HG02840 (cell line): Measurements from ENCODE around the gene BMPR1A.

Experiments
- ATAC-seq: cut with Tn5 transposase; IDR thresholded peaks from one replicate; pipeline ENCODE4 v1.9.1; 2021; ENCODE audit warnings: mild to moderate bottlenecking, moderate library complexity, moderate number of reproducible peaks; ENCODE audit not compliant: unreplicated experiment, low FRiP score

BMPR1A gene

DNA sequence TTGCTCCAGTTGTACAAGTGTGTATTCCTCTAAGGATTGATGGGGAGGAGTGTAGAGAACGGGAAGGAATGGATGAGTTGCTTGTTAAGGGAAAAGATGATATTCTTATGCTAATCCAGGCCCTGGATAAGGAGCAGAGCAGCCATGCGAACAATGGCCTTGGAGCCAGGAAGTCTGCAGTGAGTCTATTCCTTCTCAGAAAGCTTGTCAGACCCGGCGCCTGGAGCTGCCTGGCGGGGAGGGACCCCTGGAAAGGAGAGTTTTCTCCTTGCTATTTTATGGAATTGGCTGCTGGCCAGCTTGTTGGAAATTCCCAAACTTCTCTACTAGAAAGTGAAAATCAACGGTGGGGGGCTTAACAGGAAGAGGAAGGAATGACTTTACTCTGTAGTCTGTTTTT is 111.9 kb downstream of the BMPR1A start:
- no peak for ATAC-seq

DNA sequence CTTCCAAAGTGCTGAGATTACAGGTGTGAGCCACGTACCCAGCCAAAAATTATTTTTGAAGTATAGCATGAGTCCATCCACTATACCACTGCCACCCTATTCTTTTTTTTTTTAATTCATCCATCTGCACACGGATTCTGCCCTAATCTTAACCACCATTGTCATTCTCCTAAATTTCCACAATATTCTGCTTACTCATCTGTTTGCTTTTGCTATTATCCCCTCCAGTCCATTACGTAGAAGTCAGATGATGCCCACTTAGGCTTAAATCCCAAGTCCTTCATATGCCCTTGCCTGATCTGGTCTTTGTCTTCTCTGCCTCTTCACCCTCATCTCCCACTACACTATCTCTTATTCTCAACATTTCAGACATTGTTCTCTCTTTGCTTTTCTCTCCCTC is 114.3 kb downstream of the BMPR1A start:
- ATAC-seq, result no peak

DNA sequence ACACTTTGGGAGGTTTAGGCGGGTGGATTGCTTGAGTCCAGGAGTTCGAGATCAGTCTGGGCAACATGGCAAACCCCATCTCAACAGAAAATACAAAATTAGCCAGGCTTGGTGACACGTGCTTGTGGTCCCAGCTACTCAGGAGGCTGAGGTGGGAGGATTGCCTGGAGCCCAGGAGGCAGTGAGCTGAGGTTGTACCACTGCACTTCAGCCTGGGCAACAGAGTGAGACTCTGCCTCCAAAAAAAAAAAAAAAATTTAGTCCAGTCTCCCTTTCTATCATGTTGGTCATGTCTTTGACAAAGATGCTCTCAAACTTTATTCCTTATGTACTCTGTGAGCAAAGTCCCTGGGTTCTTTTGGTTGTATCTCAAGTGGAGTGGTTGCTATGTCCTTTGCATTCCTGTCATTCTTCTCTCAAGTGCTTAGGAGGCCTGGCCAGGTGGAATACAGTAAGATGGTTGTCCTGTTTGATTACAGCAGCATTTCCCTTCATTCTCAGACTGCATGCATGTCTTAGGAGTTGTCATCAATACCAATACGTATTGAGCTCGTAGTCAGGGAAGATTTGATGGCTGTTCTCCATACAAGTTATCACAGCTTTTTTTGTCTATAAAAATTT is 115.3 kb downstream of the BMPR1A start:
- ATAC-seq, result no peak

DNA sequence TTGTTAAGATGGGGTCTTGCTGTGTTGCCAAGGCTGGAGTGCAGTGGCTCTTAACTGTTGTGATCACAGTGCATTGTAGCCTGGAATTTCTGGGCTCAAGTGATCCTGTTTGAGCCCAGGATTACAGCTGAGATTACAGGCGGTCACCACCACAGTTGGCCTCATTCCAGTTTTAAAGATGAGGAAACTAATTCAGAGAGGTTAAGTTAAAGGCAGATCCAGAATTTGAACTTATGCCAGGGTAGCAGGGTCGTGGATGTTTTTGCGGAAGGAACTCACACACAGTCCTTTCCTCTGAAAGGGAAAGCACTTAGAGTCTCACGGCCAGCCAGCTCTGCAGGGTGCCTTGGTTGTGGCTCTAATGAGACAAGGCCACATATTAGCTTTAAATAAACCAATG is 116.3 kb downstream of the BMPR1A start:
- no peak for ATAC-seq

DNA sequence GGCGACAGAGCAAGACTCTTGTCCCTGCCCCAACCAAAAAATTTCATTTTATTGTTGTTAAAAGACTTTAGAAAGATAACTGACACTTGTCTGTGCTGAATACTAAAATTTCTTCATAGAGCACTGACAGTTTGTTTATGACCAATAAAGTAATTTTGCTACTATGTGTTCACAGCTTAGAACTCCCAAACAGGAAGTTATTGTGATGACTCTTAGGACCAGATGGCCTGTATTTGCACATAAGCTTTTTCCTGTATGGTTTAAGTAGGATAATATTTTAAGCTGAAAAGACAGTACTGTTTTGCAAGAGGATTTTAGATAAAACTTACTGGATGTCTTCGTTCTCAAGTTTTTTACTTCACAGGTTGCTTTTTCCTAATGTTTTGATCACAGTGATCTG is 120.3 kb downstream of the BMPR1A start:
- ATAC-seq, result no peak

DNA sequence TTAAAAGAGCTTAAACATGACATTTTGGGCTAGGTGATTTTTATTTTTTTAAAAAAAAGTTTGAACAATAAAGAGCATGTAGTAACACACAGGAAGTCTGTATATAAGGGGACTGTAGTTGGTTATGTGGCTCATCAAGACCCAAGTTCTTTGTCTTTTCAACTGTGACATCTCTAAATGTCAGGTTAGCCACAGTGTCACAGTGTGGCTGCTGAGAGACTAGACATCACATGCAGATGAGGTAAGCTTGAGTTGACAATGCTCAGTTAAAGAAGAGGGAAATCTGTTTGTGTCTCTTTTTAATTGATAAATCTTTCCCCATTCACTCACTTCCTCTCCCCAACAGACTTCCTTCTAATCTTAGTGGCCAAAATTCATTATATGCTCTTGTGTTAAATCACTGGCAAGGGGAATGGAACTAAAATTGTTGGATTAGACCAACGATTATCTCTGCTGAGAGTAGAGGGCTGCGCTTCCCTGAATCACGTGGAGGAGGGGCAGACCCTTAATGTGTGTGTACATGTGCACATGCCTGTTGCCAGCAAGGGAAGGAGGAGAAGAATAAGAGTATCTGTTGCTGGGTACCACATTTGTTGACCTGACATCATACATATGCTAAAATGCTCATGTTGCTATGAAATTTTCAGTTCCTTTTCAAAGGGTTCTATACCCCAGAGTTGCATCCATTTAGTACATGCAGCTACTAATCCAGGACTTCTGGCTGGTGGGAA is 122.7 kb downstream of the BMPR1A start:
- no peak for ATAC-seq

DNA sequence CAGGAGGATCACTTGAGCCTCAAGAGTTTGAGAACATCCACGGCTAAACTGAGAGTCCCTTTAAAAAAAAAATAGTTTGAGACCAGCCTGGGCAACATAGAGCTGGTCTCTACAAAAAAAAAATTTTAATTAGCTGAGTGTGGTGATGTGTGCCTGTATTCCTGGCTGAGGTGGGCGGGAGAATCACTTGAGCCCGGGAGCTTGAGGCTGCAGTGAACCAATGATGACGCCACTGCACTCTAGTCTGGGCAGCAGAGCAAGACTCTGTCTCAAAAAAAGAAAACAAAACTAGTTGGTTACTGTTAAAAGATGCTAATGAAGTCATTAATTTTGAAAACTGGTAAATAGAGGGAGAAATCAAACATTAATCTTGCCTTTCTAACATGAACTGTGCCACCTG is 124.6 kb downstream of the BMPR1A start:
- ATAC-seq, result no peak

DNA sequence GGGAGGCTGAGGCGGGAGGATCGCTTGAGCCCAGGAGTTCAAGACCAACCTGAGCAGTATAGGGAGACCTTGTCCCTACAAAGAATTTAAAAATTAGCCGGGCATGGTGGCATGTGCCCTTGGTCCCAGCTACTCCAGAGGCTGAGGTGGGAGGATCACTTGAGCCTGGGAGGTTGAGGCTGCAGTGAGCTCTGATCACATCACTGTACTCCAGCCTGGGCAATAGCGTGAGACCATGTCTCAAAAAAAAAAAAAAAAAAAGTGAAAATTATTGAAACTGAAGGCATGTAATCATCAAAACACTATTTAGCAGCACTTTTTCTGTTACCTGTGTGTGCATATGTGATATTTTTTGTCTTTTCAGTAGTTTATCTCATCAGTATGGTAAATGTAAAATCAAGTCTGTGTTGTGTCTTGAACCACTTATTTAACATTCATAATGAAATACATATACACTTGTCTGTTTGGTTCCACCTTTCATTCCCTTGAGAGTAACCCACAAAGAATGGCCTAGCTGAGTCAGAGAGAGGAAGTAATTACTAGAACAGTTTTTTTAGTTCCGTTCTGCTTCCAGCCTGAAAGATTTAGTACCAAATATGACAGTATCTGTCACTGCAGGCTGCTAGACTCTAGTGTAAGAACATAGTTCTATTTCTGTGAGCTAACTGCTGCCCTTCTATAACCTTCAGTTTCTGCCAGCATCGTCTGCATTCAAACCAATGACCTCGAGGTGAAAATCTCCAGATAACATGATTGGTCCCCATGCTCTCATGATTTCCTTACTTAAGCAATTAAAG is 132.4 kb downstream of the BMPR1A start:
- peak; percentile 98 for ATAC-seq

DNA sequence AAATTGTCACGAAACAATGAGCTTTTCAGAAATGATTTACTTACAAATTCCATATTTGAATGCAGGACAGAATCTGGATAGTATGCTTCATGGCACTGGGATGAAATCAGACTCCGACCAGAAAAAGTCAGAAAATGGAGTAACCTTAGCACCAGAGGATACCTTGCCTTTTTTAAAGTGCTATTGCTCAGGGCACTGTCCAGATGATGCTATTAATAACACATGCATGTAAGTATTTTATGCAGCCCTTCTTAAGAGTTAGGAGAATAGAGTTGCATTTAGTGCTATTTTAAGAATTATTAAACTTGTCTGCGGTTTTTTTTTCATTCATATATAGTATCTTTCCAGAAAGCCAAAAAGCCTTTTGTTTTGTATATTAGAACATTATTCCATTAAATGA is 133.6 kb downstream of the BMPR1A start:
- no peak for ATAC-seq

DNA sequence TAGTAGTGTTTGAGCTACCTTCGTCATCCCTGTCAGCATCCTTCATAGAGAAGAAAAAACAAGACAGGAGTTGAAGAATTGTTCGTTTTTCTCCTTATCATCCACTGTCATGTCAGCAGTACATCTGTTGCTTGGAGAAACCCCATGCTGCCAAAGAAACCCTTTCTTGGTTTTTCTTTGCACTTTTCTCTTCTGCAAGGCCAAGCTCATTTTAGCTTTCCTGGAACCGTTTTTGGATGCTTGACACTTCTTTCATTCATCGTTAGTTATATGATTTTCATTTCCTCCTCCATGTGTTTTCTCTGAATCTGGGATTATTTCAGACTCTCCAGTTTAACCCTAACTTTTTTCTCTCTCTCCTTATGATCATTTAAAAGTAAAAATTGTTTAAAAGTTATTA is 142.1 kb downstream of the BMPR1A start:
- no peak for ATAC-seq

DNA sequence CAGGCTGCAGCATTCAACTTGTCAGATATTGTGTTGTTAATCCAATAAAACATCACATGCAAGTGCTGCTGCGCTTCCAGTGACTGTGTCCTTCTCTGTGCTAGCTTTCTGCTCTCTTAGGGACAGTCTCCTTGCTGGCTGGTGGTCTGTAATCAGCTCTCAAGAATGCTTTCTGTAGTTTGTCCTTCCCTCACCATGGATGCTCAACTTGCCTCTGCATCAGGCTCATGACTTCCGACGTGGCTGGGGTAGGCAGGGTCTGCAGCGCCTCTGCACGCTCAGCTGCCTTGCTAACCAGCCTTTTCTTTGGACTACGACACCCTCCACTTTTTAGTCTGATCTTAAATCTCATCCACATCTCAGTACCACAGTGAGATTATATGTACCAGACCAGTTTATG is 142.7 kb downstream of the BMPR1A start:
- ATAC-seq, result no peak

DNA sequence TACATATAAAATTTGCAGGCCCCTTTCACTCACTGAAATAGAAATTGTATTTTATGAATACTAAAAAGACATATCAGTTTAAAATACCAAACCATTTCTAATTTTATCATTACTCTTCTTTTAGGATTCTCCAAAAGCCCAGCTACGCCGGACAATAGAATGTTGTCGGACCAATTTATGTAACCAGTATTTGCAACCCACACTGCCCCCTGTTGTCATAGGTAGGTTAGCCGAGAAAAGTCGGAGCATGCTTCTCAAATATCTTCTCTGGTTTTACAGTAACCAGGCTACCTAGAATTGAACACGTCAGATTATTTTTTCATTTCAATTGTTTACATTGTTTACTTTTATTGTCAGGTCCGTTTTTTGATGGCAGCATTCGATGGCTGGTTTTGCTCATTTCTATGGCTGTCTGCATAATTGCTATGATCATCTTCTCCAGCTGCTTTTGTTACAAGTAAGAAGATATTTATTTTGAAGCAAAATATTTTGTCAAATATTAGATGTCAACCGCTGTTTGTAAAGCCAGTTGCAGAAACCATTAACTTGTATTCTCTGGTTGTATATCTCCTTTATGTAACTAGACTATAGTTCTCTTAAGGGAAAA is 143.4 kb downstream of the BMPR1A start:
- ATAC-seq, result no peak

DNA sequence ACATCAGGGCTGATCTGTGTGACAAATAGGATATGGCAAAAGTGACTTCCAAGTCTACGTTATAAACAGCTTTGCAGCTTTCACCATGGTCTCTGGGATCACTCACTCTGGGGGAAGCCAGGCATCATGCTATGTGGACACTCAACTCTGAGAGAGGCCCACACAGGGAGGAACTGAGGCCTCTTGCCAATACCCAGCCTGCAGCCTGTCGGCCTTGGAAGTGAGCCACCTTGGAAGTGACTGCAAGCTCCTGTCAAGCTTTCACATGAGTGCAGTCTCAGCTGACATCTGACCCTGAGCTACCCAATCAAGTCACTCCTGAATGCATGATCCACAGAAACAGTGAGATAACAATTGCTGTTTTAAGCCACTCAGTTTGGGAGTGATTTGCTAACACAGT is 144.5 kb downstream of the BMPR1A start:
- no peak for ATAC-seq

DNA sequence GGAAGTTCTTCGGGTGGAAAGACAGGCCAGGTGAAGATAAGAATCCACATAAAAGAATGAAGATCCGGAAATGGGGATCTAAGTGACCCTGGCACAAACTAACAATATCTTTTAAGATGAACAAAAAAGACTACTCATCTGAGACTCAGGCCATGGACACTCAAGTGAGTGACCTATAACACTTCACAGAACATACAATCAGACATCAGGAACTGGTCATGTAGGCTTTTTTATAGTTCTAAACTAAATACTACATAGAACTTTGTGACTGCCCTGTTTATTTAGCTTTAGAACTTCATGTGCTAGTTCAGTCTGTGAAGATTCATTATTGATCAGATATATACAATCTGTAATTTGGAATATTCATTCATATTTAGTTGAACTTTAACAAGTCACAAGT is 148.2 kb downstream of the BMPR1A start:
- ATAC-seq, result no peak

DNA sequence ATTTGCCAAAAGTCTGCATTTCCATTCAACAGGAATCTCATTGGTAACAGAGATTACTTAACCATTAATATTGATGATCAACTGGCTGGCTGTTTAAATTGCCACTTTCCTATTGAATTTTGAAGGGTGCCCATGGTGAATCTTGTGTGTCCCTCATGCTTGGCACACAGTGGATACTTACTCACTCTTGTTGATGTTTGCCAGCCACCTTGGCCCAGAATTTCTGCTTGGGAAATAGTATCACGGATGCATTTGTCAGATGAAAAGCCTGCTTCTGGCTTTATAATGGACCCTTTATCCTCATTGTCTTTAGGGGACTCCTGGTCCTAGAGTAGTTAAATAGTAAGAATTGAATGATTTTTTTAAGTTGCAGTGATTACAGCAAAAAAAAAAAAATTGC is 149.0 kb downstream of the BMPR1A start:
- ATAC-seq, result no peak

DNA sequence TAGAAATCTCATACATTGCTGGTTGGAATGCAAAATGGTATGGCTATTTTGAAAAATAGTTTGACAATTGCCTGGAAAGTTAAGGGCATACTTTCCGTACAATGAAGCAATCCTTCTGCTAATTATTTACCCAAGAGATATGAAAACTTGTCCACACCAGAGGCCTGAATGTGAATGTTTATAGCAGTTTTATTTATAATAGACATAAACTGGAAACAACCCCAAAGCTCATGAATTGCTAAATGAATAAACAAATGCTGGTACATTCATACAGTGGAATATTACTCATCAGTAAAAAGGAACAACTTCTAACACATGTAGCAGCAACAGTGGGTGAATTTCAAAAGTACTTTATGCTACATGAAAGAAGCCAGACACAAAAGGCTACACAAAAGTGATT is 158.3 kb downstream of the BMPR1A start:
- ATAC-seq, result no peak

DNA sequence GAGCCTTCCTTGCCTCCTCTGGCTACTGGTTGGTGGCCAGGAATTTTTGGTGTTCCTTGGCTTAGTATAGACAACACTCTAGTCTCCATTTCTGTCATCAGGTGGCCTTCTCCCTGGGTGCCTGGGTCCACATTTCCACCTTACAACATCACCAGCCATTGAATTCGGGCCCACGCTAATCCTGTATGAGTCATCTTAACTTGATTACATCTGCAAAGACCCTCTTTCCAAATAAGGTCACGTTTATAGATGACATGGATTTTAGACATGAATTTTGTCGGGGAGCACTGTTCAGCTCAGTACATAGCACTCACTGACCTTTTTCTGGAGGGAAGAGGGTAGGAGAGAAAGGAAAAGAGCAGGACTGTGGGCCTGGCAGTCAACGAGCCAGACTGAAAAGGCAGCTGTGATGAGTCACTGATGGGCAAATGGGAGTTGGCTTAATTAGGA is 161.6 kb downstream of the BMPR1A start:
- no peak for ATAC-seq

DNA sequence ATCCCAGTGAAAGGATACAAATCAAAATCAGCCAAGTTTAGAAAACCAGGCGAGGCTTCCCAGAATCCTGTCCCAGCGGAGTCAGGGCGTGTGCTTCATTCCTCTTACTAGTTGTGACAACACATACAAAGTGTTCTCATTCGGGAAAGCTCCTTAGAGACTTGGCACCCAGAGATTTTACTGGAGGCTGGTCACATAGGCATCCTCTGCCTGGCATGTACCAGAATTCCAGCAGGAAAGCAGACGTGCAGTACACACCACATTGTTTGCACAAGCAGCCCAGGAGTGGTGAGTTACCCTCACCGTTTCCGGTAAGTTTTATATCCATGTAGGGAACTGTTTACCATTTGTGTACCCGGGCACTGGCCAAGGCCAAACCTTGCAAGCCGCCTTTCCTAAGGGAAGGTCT is 166.1 kb downstream of the BMPR1A start:
- ATAC-seq, result no peak

DNA sequence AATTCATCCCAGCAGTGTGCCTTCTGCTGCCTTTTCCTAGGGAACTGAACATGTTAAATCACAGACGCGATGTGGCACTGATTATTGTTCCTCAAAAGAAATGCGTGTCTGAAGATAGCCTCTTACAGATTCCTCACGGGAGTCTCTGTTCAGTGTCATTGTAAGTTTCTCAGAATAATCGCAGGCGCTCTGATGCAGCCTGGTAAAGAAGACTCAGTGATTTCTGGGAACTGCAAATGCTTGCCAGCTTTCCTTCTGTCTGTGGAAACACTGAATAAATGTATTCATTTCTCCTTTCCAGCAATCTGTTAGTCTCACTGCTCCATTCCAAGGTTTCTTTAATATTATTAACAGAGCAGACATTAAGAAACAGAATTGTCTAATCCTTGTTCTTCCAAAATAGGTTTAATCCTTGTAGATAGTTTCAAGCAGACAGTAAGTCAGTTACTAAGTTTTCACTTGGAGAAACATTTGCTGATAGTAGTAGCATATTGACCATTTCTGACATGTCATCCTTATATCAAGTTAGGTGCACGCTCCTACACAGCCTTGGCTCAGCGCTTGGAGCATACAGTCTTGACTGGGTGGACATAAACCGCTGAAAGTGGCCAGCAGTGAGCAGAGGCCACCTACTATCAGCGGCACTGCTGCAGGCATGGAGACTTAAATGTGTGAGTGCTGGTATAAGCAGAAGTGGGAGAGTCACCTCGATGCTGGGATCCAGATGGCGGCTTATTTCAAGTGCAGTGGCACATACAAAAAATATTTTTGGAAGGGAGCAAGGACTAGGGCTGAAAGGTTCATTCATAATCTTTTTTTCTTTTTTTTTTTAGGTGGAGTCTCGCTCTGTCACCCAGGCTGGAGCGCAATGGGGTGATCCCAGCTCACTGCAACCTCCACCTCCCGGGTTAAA is 173.3 kb downstream of the BMPR1A start:
- ATAC-seq, result no peak

DNA sequence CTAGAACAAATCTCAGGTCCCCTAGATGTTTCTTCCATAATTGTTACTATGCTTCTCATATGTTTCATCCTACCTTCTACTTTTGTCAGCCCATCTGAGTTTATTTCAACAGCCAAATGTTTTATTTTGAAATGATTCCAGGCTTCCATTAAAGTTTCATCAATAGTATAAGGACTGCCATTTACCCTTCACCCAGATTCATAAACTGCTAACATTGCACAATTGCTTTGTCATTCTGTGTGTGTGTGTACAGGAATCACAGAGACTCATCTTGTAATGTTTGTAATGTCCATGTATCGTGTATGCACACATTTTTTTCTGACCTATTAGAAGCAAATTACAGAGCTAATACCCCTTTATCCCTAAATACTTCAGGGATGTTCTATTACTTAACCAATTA is 175.5 kb downstream of the BMPR1A start:
- no peak for ATAC-seq
